Thyroid gland (tissue), 4 donors: Measurements from ENCODE around the gene CH25H.

ENCODE experiments used
- POLR2A ChIP-seq, 2 donors: fragments of 450-650 bp; IDR thresholded peaks; one replicate each; pipeline ENCODE4 v1.6.1; 2017; ENCODE audit warnings: antibody characterized with exemption in 2 of 2, mild to moderate bottlenecking in 2 of 2, moderate library complexity in 1 of 2
- TF ChIP-seq, protein P1 (sequence below), 6 experiments: fragments of 200-600 bp in 3 of 6; fragments of 450-650 bp in 3 of 6; sonication (generic) in 3 of 6; IDR thresholded peaks; one replicate each; pipeline ENCODE4 v1.5.1; 2016 to 2019; ENCODE audit warnings: antibody characterized with exemption in 6 of 6, mild to moderate bottlenecking in 2 of 6, inconsistent platforms in 1 of 6, moderate library complexity in 1 of 6

DNA sequence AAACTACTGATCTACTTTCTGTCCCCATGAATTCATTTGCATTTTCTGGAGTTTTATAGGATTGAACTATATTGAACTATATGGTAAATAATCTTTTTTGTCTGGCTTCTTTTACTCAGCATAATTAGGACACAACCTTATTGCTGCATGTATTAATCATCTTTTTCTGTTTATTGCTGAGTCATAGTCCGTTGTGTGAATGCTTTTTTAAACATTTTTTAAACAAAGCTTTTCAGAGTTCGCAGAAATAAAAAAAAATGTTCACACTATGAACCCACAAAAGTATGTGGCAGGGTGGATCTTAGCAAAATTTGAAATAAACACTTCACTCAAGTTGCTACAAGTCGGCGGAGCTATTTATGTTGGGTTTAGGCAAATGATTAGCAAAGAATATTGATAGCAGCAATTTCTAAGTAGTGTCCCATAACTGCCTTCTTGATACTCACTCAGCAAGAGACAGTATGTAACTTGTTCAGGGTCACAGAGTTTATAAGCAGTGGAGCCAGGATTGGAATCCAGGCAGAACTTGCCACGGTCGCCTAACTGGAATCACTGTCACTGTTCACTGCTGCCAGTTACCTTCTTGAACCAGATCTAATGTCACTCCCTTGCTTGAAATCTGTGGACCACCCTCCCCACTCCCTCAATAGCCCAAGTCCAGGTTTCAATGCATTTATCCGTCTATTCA lies 5.6 kb downstream of the CH25H start:
- no peak for TF ChIP-seq POLR2A (IDR thresholded peaks at IDR 0.05)
- TF ChIP-seq, protein P1, sequence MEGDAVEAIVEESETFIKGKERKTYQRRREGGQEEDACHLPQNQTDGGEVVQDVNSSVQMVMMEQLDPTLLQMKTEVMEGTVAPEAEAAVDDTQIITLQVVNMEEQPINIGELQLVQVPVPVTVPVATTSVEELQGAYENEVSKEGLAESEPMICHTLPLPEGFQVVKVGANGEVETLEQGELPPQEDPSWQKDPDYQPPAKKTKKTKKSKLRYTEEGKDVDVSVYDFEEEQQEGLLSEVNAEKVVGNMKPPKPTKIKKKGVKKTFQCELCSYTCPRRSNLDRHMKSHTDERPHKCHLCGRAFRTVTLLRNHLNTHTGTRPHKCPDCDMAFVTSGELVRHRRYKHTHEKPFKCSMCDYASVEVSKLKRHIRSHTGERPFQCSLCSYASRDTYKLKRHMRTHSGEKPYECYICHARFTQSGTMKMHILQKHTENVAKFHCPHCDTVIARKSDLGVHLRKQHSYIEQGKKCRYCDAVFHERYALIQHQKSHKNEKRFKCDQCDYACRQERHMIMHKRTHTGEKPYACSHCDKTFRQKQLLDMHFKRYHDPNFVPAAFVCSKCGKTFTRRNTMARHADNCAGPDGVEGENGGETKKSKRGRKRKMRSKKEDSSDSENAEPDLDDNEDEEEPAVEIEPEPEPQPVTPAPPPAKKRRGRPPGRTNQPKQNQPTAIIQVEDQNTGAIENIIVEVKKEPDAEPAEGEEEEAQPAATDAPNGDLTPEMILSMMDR (IDR thresholded peaks at IDR 0.05): no peak
